Osteoblast (primary cell): Measurements from ENCODE around the gene CTXN3. TPM values are rescaled to one million over a fixed set of nuclear protein-coding genes. Genes with fewer than 3 reads are reported as not detected.

Experiments used
- DNase-seq: peaks from one replicate; pipeline ENCODE4 v3.0.0; 2011; ENCODE audit warnings: low spot score, mixed read lengths; ENCODE audit not compliant: insufficient read length; ENCODE audit errors: missing footprints
- H2AFZ ChIP-seq: 2 replicates; pipeline ENCODE4 v1.6.0; 2011; ENCODE audit warnings: mild to moderate bottlenecking, low read length
- H3K27ac ChIP-seq: 2 replicates; pipeline ENCODE4 v1.5.1; 2011; ENCODE audit warnings: mild to moderate bottlenecking, low read depth, low read length, moderate library complexity
- H3K27me3 ChIP-seq: 2 replicates; pipeline ENCODE4 v1.6.0; 2012; ENCODE audit warnings: mild to moderate bottlenecking, control low read depth, inconsistent platforms, low read length, moderate library complexity; ENCODE audit not compliant: insufficient read depth
- H3K36me3 ChIP-seq: 2 replicates; pipeline ENCODE4 v1.5.1; 2011; ENCODE audit warnings: mild to moderate bottlenecking, low read length, control low read depth, moderate library complexity; ENCODE audit not compliant: insufficient read depth
- H3K4me1 ChIP-seq: 2 replicates; pipeline ENCODE4 v1.5.1; 2011; ENCODE audit warnings: mild to moderate bottlenecking, low read length, control low read depth, moderate library complexity; ENCODE audit not compliant: insufficient read depth
- H3K4me2 ChIP-seq: 2 replicates; pipeline ENCODE4 v1.6.0; 2011; ENCODE audit warnings: mild to moderate bottlenecking, low read length; ENCODE audit not compliant: insufficient read depth
- H3K4me3 ChIP-seq: fragments of 200-600 bp; sonication (generic); 3 replicates; pipeline ENCODE4 v1.5.1; 2012; ENCODE audit warnings: mild to moderate bottlenecking, low read length, inconsistent platforms; ENCODE audit not compliant: insufficient read depth
- H3K79me2 ChIP-seq: 2 replicates; pipeline ENCODE4 v1.6.0; 2012; ENCODE audit warnings: mild to moderate bottlenecking, low read length, control low read depth, inconsistent platforms; ENCODE audit not compliant: insufficient read depth
- H3K9me3 ChIP-seq: 2 replicates; pipeline ENCODE4 v1.5.1; 2011; ENCODE audit warnings: low read depth, low read length, control low read depth
- H4K20me1 ChIP-seq: 2 replicates; pipeline ENCODE4 v1.6.0; 2012; ENCODE audit warnings: mild to moderate bottlenecking, low read length, control low read depth; ENCODE audit not compliant: insufficient read depth
- total RNA-seq: library from RNA; depleted of rRNA; stranded (reverse); fragments of >200 nt; gene quantifications from 2 replicates; pipeline ENCODE4 v1.2.3, GENCODE V29; 2012
- TF ChIP-seq, protein P1 (sequence below): IDR thresholded peaks from 2 replicates; pipeline ENCODE4 v1.5.1; 2011; ENCODE audit warnings: mild to moderate bottlenecking, low read depth, low read length, moderate library complexity; ENCODE audit errors: extremely low read depth

CTXN3 gene
- total RNA-seq, 1 donor: not detected

DNA sequence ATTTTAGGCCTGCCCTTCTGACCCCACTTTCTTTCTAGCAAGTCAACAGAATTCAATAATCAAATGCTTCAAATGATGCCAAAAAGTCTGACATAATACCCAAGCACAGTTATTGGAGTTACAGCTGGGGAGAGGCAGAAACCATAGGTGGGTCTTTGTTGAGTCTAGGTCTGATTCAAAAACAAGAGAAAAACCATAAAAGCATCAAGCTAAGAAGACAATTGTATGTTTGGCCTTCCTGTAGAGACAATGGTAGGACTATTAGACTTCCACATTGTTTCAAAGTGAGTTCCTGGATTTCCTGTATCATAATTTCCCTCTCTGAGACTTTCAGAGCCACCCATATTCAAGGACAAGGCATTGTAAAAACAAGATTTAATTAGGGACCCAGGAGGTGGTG is 37.5 kb downstream of the CTXN3 start:
- H3K36me3 ChIP-seq: no peaks in the 10 kb centered on the region
- H3K9me3 ChIP-seq: no peaks in the 10 kb centered on the region
- H3K4me2 ChIP-seq: no peak overlapping the region
- H2AFZ ChIP-seq: no peak overlapping the region
- DNase-seq: no peak
- H3K4me1 ChIP-seq: no peaks in the 10 kb centered on the region
- no peak overlapping the region for H3K27ac ChIP-seq
- H3K27me3 ChIP-seq: no peaks in the 10 kb centered on the region
- H3K79me2 ChIP-seq: no peaks in the 10 kb centered on the region
- no peak overlapping the region for H3K4me3 ChIP-seq
- TF ChIP-seq, protein P1, sequence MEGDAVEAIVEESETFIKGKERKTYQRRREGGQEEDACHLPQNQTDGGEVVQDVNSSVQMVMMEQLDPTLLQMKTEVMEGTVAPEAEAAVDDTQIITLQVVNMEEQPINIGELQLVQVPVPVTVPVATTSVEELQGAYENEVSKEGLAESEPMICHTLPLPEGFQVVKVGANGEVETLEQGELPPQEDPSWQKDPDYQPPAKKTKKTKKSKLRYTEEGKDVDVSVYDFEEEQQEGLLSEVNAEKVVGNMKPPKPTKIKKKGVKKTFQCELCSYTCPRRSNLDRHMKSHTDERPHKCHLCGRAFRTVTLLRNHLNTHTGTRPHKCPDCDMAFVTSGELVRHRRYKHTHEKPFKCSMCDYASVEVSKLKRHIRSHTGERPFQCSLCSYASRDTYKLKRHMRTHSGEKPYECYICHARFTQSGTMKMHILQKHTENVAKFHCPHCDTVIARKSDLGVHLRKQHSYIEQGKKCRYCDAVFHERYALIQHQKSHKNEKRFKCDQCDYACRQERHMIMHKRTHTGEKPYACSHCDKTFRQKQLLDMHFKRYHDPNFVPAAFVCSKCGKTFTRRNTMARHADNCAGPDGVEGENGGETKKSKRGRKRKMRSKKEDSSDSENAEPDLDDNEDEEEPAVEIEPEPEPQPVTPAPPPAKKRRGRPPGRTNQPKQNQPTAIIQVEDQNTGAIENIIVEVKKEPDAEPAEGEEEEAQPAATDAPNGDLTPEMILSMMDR: no peak
- H4K20me1 ChIP-seq: no peaks in the 10 kb centered on the region

DNA sequence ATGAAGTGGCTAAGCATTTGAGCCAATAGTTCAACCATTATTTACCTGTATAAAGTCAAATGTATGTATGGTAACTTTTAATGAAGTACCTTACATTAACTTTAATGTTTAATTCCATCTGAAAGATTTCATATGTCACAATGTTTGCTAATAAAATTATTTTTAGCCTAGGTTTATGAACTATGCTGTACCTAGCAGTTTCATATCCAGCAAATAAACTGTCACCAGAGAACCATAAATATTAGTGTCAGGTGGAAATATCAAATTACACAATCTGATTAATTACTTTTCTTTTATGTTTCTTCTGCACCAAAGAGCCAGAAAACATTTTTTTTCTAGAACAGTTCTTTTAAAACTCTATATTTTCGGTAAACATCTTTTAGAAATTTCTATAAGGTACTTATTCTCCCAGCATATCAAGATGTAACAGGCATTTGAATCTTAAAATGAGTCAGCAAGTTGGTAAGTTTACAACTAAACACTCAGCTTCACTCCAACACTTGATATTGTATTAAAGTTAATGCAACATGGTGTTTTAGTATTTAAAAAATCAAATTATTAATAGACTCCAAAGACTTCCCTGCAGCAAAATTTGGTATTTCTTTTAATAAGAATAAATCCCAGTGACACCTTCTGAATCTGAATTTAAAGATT is 45.8 kb downstream of the CTXN3 start:
- Histone ChIP-seq H3K27ac (no peak overlapping the region), H3K4me3 (no peak overlapping the region), H3K9me3 (no peaks in the 10 kb centered on the region), H3K4me2 (no peak overlapping the region), H4K20me1 (no peaks in the 10 kb centered on the region), H3K27me3 (no peaks in the 10 kb centered on the region), H3K36me3 (no peaks in the 10 kb centered on the region), H3K4me1 (peaks cover 7% of the 10 kb centered on the region), H3K79me2 (no peaks in the 10 kb centered on the region), H2AFZ (no peak overlapping the region)
- TF ChIP-seq, protein P1: no peak
- DNase-seq: no peak

DNA sequence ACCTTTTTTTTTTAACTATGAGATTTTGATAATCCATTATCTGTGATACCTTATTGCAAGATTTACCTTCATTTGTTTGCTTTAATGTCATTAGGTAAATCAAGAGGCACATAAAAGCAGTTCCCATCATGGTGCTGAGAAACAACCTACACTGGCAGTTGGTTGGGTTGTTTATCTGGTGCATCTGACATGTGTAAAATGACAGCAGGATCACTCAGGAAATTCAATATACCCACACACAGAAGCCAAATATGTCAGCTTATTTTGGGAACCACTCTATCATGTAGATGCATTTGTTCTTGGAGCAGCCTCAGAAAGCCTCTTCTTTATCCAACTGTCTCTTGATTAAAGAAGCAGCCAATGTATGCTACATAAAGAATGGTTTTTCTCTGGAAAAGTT is 46.5 kb downstream of the CTXN3 start:
- Histone ChIP-seq H3K9me3 (no peaks in the 10 kb centered on the region), H4K20me1 (no peaks in the 10 kb centered on the region), H3K79me2 (no peaks in the 10 kb centered on the region), H3K27ac (no peak overlapping the region), H3K4me2 (no peak overlapping the region), H3K4me1 (peaks cover 7% of the 10 kb centered on the region), H3K36me3 (no peaks in the 10 kb centered on the region), H3K27me3 (no peaks in the 10 kb centered on the region), H3K4me3 (no peak overlapping the region), H2AFZ (no peak overlapping the region)
- TF ChIP-seq, protein P1: no peak
- no peak for DNase-seq

DNA sequence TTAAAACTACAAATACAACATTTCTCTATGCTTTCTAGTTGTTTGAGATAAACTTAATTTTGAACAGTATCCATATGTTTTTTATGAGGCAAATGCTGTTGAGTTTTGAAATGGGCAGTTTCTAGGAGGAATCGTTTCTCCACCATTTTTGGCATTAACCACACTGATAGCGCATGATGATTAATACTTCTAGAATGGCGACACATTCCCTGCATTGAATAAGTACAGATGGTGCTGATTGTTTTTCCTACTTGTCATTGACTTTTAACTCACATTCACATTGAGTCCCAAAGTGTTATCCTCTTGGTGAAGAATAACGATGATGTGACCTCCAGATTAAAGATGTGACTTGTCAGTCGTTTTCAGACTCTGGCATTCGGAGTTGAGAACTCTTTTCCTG is 47.8 kb downstream of the CTXN3 start:
- no peak for DNase-seq
- TF ChIP-seq, protein P1: no peak
- Histone ChIP-seq H2AFZ (no peak overlapping the region), H3K36me3 (no peaks in the 10 kb centered on the region), H3K4me1 (peaks cover 7% of the 10 kb centered on the region), H3K4me3 (no peak overlapping the region), H3K4me2 (peak overlapping the region; percentile 14), H3K79me2 (no peaks in the 10 kb centered on the region), H3K9me3 (no peaks in the 10 kb centered on the region), H4K20me1 (no peaks in the 10 kb centered on the region), H3K27ac (no peak overlapping the region), H3K27me3 (no peaks in the 10 kb centered on the region)
